GM19193 (cell line): ENCODE data around the gene HES3.

ENCODE experiments used
- POLR2A ChIP-seq: IDR thresholded peaks from 4 replicates; pipeline ENCODE4 v1.6.1; 2011; ENCODE audit not compliant: insufficient read depth, insufficient read length; ENCODE audit errors: extremely low read depth

The HES3 gene

DNA sequence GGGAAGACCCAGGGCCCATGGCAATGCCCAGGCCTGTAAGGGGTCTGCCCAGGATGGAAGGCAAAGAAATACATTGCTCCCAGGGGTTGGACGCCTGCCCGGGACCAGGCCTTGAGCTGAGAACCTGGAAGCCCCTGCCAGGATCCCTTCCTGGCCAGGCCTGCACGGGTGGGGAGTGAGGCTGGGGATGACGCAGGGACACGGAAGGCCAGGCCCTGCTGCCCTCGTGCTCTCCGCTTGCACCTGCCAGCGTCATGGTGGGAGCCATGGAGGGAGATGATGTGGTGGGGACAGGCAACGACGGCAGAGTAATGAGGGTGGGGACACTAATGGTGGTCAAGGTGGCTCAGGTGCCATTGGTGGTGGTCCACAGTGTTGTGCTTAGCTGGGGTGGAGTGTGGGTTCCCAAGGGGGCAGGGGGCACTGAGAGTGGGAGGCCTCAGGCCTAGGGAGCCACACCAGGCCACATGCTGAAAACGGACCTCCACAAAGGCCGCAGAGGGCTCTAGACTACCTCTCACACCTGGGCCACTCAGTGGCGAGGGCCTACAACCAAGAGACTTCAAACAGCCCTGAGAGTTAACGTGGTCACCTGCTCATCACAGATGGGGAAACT lies 4.3 kb downstream of the HES3 start:
- TF ChIP-seq POLR2A: no peak

DNA sequence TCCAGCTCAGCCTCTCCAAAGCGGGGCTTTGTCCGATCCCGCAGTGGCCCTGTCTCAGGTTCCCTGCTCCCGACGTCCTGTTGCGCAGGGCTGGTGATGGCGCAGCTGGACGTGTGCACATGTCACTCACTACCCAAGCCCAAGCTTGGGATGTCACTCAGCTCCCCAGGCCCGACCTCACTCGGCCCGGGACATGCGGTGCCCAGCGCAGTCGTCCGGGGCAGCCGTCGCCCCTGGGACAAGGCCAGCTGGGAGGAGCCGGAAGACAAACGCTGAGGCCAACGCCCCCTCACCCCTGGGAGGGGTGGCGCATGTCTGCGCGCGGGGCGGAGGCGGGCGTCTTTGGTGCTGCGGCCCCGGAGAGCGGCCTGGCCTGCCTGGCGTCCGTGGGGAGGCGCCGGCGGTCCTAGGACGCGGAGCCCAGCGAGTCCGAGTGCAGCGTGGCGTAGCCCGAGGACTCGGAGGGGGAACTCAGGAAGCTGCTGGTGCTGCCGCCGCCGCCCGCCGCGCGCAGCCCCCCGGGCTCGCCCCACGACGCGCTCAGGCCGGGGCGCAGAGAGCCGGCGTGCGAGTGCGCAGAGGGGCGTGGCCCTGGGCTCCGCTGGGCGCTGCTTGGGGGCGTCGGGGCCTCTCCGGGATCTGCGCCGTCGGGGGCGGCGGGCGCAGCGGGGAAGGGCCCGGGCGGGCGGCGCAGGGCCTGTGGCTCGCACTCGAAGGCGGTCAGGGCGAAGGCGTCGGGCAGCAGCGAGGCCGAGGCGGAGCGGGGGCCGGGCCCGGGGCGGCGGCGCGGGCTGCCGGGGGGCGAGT lies 5.2 kb downstream of the HES3 start:
- no peak for TF ChIP-seq POLR2A

DNA sequence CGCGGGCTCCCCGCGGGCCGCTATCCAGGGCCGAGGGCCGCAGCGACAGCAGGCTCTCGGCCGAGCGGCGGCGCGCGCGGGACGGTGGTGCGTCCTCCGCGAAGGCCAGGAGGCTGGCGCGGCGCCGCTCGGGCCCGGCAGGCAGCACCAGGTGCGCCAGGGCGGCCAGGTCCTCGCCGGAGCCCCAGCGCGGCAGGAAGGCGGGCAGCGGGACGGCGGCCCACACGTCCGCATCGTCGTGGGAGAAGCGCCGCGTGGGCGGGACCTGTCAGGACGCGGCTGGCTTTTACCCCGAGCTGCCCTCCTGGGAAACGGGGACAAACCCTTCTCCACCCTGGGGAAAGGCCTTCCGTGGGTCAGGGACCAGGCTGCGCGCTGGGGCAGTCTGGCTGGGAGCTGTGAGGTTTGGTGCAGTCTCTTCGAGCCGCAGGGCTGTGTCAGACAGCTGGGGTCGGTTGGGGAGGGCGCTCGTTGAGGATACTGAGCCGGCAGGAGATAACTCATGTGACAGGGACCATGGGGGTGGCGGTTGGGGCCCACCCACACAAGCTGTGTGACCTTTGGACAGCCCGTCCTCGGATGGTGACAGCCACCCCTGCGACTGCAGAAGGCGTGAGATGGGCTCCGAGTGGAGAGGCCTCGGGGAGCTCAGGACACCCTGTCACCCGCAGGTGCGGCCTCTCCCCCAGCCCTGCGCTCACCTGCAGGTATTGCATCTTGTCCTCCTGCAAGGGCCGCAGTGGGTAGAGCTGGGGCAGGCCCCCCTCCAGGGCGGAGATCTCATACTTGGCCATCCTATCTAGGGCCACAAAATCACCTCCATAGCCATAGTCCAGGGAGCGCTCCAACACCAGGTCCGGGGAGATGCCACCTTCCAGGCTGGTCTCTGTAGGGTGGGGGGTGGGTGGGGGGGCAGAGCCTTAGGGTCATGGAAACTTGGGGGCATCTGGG lies 6.0 kb downstream of the HES3 start:
- TF ChIP-seq POLR2A: no peak

DNA sequence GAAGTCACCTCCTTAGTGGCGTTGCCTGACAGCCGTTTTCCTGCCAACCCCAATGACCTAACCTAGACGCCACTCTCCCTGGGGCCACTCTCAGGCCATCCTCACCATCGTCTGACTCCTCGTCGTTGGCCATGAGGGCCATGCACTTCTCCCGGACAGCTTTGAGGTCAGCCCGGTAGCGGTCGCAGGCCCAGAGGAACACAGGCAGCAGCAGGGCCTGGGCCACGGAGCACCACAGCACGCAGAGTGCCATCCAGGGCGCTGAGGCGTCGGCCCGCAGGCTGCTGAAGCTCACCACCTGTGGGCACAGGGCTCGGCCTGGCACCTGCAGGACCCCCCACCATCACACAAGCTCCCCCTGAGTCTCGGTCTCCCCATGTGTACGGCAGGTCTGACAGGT lies 7.3 kb downstream of the HES3 start:
- TF ChIP-seq POLR2A: no peak

DNA sequence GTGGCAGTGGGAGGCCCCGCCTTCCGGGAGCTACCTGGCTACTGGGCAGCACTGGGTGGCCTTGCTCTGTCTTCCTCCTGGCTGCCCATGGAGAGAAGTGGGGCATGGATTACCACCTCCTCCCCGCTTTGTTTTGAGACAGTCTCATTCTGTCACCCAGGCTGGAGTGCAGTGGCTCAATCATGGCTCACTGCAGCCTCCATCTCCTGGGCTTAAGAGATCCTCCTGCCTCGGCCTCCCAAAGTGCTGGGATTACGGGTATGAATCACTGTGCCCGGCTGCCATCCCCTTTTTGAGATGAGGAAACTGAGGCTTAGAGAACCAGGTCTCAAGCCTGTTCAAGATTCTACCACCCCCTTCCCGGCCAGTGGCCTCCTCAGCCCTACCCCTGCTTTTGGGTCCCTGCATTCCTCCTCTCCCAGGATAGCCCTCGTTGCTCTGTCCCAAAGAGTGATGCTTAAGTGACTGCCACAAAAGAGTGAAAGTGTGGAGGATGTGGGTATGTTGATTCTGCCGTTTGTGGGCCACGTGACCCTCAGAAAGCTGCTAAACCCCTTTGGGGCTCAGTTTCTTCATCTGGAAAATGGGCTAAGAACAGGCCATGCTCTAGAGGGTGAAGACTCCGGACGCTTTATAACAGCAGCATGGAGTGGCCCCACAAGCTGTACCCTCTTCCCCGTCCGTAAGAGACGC lies 7.8 kb downstream of the HES3 start:
- TF ChIP-seq POLR2A: no peak

DNA sequence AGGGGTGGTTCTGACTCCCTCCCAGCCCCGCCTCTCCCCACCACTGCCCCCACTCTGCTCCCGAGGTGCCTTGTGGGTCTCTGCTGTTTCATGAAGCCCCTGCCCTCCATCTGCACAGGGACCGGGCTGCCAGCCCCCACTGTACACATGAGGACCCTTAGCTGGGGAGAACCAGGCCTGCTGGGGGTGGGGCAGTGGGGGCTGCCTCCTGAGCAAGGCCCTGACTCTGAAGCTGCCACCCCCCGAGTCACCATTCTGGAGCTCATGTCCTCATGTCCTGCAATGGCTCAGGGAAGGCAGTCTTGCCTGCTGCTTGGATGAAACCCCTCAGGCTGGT lies 8.4 kb downstream of the HES3 start:
- TF ChIP-seq POLR2A: no peak

DNA sequence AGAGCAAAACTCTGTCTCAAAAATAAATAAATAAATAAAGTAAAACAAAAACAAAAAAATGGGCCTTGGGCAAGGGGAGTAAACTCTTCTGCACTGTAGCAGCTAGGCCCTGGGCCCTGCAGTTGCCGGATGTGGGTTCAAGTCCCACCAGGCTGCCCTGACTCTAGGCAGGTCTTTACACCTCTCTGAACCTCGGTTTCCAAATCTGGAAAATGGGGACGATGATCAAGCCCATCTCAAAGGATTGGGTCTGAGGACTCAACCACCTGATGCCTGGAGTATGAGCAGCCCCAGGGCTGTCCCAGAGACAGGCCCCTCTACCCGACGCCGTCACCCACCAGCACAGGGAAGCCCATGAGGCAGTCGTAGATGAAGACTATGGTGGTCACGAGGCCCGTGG lies 9.4 kb downstream of the HES3 start:
- TF ChIP-seq POLR2A: no peak

DNA sequence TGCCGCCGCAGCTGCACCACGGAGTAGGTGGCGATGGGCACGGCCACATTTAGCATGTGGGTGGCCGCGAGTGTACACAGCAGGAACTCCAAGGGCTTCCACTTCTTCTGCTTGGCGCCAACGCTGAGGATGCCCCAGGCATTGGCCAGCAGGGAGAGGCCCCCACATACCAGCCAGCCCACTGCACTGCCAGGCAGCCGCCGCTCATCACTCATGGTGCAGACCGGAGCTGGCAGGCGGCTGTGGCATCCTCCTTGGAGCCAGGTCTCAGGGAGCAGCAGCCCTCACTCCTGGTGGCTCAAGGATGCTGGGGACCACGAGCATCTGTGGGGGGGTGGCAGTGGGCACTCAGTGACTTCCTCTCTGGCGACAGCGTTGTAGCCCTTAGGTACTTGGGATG lies 10.7 kb downstream of the HES3 start:
- TF ChIP-seq POLR2A: no peak

DNA sequence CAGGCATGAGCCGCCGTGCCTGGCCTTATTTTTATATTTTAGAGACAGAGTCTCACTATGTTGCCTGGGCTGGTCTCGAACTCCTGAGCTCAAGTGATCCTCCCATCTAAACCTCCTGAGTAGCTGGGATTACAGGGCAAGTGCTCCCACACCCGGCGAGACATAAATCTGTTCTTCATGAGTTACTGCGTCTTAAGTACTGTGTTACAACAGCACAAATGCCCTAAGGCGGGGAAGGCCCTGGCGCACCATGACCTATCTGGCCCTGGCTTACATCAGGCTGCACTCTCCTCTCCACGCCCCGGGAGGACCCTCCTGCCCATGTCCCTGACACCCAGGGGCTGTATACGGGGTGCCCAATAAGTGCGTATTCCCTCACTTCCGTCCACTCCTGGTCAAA lies 12.7 kb downstream of the HES3 start:
- TF ChIP-seq POLR2A: no peak

DNA sequence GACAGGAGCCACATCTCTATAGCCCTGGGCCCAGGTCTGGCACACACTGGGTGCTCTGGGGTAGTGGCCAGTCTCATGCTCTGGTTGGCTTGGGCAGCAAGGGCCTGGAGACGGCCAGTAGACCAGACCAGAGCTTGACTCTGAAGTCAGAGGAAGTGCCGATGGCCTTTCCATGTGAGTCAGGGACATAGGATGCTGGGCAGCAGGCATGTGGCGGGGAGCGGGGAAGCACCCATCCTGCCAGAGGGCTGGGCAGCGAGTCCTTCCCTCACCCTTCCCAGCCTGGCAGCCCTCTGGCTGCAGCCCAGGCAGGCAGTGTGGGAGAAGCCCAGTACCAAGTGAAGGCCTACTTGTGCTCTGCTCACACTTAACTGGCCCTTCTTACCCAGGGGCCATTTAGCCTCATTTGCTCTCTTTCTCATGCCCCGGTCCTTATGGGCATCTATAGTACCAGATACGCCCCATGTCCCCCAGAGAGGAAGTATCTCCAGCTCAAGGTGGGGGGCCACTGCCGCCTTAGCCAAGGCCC lies 13.6 kb downstream of the HES3 start:
- TF ChIP-seq POLR2A: no peak

DNA sequence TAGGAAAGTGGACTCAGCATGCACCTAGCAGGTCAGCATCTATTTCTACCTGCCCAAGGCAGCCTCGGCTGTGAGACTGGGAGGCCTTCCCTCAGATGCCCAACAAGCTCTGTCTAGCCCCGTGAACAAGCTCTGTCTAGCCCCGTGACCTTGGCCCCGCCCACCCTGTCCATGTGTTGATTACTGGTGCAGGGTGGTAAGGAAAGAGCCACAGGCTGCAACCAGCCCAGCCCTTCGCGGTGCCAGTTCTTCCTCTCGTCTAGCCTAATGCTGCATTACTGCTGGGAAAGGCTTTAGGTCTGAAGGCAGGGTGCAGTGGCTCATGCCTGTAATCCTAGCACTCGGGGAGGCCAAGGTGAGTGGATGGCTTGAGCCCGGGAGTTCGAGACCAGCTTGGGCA lies 14.7 kb downstream of the HES3 start:
- TF ChIP-seq POLR2A: no peak

DNA sequence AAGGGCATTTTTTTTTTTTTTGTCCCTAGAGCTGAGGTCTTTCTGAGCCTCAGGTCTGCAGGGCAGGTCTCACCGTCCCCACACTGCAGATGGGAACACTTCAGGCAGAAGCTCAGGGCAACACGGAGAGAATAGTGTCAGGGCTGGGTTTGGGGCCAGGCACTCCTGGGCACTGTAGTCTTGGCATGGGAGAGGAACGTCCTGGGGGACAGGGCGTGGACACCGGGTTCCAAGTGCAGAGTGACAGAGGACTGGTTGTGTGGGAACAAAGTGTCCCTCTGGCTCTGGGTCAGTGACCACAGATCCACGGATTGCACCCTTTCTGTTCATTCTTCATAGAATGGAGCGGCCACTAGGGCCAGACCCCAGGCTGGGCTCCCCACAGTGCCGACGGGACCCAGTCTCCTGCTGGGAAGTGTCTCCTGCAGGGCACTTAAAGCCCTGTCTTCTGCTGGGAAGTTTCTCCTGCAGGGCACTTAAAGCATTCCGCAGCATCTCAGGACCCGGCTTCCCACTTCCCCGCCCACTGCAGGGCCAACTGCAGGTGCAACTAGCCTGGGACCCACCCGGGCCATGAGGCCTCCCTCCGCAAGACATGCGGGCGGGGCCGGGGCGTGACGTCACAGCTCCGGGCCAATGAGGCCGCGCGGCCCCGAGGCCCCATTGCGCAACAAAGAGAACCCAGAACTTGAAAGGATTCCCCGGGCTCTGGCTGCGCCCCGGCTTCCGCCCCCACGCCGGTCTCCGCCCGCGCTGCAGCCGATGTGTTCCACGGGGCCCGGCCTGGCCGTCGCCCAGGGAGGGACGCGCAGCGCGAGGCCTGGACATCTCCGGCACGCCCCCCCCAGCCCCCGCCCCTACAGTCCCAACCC lies 15.7 kb downstream of the HES3 start:
- TF ChIP-seq POLR2A: no peak

DNA sequence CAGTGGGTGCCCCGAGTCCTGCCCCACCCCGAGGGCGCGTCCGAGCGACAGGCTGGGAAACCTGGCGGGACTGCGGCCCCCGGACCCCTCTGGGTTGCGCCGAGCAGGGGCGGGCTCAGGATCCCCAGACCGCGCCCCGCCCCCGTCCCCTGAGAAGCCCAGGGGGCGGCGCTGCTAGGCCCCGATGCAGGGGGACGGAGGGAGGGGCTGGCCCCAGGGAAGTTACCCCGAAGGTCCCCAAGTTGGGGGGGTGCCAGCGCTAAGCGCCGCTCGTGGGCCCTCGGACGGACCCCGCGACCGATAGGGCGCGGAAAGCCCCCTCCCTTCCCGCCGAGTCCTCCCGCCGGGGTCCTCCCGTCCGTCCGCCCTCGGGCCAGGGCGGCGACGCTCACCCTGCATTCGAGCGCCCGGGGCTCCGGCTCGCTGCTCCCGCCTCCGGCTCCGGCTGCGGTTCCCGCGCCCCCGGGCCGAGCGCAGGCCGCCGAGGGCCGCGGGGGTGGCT lies 16.5 kb downstream of the HES3 start:
- TF ChIP-seq POLR2A: no peak
